ENCODE results near the gene RFTN2.

- TF ChIP-seq POLR2A (IDR thresholded peaks at IDR 0.05) (no peak), POLR2AphosphoS5 (IDR thresholded peaks at IDR 0.05) (no peak)
Observed at GRCh38 chr2:197620133-197620532, 55.3 kb downstream of the RFTN2 start.
